GM18867 (cell line): ENCODE results near the gene E2F2.

Source experiments
- ATAC-seq: cut with Tn5 transposase; IDR thresholded peaks from one replicate; pipeline ENCODE4 v1.9.1; 2021; ENCODE audit warnings: mild to moderate bottlenecking, moderate library complexity; ENCODE audit not compliant: unreplicated experiment

E2F2 gene

GRCh38 chr1:23563755-23564374, 32.8 kb upstream of the E2F2 start:
- no peak for ATAC-seq

GRCh38 chr1:23563003-23563402, 32.0 kb upstream of the E2F2 start:
- no peak for ATAC-seq

GRCh38 chr1:23562137-23562876, 31.3 kb upstream of the E2F2 start:
- ATAC-seq, result no peak

- ATAC-seq, result no peak
Observed at GRCh38 chr1:23561813-23562100, 30.7 kb upstream of the E2F2 start.

GRCh38 chr1:23561076-23561812, 30.2 kb upstream of the E2F2 start:
- no peak for ATAC-seq

- ATAC-seq, result no peak
Observed at GRCh38 chr1:23559985-23560741, 29.1 kb upstream of the E2F2 start.

- peak; percentile 65 for ATAC-seq
Observed at GRCh38 chr1:23559136-23559984, 28.3 kb upstream of the E2F2 start, which contains the start of gene ID3. ID3 (minus strand) TSS chr1:23559501; CDS start chr1:23559426, 75 bp downstream.

- no peak for ATAC-seq
Observed at GRCh38 chr1:23558872-23559135, 27.8 kb upstream of the E2F2 start.

- ATAC-seq, result no peak
Observed at GRCh38 chr1:23558140-23558871, 27.3 kb upstream of the E2F2 start.

- ATAC-seq, result no peak
Observed at GRCh38 chr1:23557471-23558124, 26.6 kb upstream of the E2F2 start.

GRCh38 chr1:23556635-23557470, 25.8 kb upstream of the E2F2 start:
- ATAC-seq, result no peak

- ATAC-seq, result no peak
Observed at GRCh38 chr1:23555986-23556634, 25.1 kb upstream of the E2F2 start.

- no peak for ATAC-seq
Observed at GRCh38 chr1:23555270-23555985, 24.4 kb upstream of the E2F2 start.

GRCh38 chr1:23554481-23555269, 23.6 kb upstream of the E2F2 start:
- peak; percentile 52 for ATAC-seq

GRCh38 chr1:23554127-23554480, 23.1 kb upstream of the E2F2 start:
- no peak for ATAC-seq

- no peak for ATAC-seq
Observed at GRCh38 chr1:23553231-23554126, 22.4 kb upstream of the E2F2 start.
